Measurements from ENCODE around the gene MYH13.

MYH13 gene

DNA sequence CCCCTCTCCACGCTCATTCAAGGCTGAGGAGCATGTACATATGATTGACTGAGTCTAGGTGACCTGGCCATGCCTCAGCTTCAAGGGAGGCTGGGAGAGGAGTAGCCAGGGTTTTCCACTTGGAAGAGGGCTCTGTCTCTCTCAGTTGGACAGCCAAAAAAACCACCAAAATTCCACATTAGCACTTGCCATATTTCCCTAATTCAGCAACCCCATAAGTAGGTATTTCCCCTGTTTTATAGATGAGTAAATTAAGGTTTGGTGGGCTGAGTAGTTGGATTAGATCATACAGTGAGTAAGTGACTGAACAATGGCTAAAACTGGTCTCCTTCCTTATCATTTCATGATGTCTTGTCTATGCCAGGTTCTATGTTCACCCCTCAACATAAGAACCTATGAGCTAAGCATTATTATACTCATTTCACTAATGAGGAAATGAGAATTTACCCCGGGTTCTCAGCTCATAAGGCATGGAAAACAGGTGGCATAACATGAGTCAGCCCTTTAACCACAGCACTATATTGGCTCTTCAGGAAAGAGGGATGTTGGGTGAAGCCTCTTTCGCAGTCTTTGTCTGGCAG is 106.4 kb downstream of the MYH13 start:
- H3K4me3 ChIP-seq (replicated peaks in 1 of 2; ENCODE audit: low read depth in 2 of 2, low read length in 2 of 2): no peak overlapping the region
- no peak for DNase-seq (ENCODE audit: low read depth in 2 of 2)
- TF ChIP-seq, protein P1, sequence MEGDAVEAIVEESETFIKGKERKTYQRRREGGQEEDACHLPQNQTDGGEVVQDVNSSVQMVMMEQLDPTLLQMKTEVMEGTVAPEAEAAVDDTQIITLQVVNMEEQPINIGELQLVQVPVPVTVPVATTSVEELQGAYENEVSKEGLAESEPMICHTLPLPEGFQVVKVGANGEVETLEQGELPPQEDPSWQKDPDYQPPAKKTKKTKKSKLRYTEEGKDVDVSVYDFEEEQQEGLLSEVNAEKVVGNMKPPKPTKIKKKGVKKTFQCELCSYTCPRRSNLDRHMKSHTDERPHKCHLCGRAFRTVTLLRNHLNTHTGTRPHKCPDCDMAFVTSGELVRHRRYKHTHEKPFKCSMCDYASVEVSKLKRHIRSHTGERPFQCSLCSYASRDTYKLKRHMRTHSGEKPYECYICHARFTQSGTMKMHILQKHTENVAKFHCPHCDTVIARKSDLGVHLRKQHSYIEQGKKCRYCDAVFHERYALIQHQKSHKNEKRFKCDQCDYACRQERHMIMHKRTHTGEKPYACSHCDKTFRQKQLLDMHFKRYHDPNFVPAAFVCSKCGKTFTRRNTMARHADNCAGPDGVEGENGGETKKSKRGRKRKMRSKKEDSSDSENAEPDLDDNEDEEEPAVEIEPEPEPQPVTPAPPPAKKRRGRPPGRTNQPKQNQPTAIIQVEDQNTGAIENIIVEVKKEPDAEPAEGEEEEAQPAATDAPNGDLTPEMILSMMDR (IDR thresholded peaks at IDR 0.05; ENCODE audit: low read depth, low read length): no peak

DNA sequence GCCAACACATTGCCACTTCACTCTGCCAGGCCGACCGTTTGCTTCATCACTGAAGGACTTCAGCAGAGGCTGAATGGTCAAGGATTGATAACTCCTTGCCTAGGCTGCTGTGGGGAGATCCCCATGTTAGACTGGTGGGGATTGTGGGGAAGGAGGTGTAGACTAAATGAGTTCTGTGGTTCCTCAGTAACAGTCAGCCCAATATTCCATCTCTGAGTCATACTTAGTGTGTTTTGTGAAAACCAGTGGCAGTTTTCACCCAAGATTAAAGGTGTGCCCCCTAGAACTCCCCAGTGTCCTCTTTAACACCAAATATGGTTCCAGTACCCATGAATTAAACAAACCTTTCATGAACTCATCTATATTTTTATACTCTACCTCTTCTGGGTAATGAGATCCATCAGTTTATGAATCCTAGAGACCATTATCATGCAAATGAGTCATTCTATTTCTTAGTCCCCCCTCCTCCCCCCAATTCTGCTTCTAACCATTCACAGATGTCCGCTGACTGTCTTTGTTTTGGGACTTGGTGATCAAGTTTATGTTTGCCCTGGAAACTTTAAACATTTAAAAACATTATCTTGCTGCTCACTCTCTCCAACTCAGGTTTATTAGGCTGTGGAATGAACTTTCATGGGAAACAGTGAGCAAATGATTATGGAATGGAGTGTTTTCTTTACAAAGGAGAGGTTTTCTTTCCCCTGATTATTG is 107.6 kb downstream of the MYH13 start:
- TF ChIP-seq, protein P1 (IDR thresholded peaks at IDR 0.05; ENCODE audit: low read depth, low read length): no peak
- peak in 1 of 2 donors; percentile 46 for DNase-seq (ENCODE audit: low read depth in 2 of 2)
- H3K4me3 ChIP-seq (replicated peaks in 1 of 2; ENCODE audit: low read depth in 2 of 2, low read length in 2 of 2): no peak overlapping the region

DNA sequence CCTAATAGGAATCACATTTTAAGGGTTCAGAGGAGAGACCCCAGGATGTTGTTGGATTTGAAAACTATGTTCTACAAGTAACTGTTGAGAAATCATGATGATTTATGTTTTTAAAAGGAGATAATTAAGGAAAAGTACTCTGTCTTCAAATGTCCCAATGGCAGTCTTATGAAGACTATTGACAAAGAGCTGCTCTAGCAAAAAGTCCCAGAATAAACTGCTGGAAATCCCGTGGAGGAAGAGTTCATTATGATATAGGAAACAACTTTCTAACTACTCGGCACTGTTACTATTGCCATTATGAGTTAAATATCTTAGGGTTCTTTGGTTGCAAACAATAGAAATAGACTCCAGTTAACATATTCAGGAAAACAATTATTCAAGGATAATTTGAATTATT is 108.8 kb downstream of the MYH13 start:
- no peak overlapping the region for H3K4me3 ChIP-seq (replicated peaks in 1 of 2; ENCODE audit: low read depth in 2 of 2, low read length in 2 of 2)
- TF ChIP-seq, protein P1 (IDR thresholded peaks at IDR 0.05; ENCODE audit: low read depth, low read length): no peak
- DNase-seq (ENCODE audit: low read depth in 2 of 2): no peak

DNA sequence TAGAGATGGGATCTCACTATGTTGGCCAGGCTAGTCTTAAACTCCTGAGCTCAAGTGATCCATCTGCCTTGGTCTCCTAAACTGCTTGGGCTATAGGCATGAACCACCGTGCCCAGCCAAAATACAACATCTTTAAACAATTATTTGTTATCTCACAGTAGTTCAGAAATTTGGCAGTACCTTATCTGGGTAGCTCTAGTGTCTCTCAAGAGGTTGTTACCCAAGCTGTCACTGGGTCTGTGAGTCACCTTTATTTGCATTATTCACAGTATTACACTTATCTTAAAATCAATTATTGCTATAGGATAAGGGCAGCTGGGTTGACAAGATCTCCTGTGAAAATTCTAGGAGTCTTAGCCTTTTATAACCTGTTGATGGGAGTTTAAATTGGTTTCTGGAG is 110.4 kb downstream of the MYH13 start:
- TF ChIP-seq, protein P1 (IDR thresholded peaks at IDR 0.05; ENCODE audit: low read depth, low read length): no peak
- H3K4me3 ChIP-seq (replicated peaks in 1 of 2; ENCODE audit: low read depth in 2 of 2, low read length in 2 of 2): no peak overlapping the region
- DNase-seq (ENCODE audit: low read depth in 2 of 2): no peak

DNA sequence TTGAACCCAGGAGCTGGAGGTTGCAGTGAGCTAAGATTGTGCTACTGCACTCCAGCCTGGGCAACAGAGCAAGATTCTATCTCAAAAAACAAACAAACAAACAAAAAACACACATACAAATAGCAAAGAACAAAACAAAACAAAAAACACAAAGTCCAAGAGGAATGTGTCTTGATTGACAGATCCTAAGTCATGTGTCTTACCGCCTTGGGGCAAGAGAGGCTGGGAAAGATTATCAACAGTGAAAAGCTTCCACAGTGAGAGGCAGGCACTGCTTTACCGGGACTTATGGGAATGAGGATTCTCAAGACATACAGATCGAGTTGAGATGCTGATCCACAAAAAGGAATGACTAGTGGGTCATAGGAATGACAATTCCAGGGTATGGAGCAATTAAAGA is 111.7 kb downstream of the MYH13 start:
- TF ChIP-seq, protein P1 (IDR thresholded peaks at IDR 0.05; ENCODE audit: low read depth, low read length): no peak
- DNase-seq (ENCODE audit: low read depth in 2 of 2): no peak
- no peak overlapping the region for H3K4me3 ChIP-seq (replicated peaks in 1 of 2; ENCODE audit: low read depth in 2 of 2, low read length in 2 of 2)

DNA sequence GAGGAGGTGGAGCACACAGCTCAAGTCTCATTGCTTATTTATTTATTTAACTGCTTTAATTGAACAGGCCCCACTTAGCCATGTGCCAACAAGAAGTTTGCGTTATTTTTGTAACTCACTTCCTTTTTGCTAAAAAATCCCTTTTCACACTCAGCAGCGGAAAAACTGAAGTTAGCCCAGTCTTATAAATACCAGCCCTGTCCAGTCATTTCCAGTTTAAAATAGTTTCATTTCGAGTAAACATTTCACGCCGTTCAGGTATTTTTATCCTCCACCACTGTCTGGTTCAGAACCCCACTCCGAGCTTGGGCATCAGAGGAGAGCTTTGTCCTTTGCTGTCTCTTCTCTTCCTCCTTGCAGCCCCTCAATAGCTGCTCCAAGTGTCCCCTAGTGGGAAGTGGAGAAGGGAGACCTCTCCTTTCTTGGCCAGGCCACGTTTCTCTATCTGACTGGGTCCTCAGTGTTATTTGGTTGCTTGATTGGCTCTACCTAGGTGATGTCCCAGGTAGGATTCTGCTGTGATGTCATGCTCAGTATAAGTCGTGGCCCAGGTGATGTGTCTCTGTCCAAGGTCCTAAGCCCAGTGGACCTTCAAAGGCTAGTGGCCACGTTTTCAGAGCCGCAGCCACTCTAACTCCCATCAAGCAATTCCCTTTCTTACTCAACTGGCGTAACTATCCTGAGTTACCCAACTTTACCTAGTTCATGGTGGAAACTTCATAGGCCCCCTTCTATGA is 121.4 kb downstream of the MYH13 start:
- no peak for DNase-seq (ENCODE audit: low read depth in 2 of 2)
- H3K4me3 ChIP-seq (replicated peaks in 1 of 2; ENCODE audit: low read depth in 2 of 2, low read length in 2 of 2): no peak overlapping the region
- TF ChIP-seq, protein P1 (IDR thresholded peaks at IDR 0.05; ENCODE audit: low read depth, low read length): no peak

All from cardiac fibroblast (primary cell).